Ectodermal cell (in vitro differentiated cells): ENCODE data around the gene HGFAC.

ENCODE experiments used
- H3K27ac ChIP-seq: 2 replicates; pipeline ENCODE4 v1.7.0; 2013; ENCODE audit warnings: mild to moderate bottlenecking, low read depth, low read length; ENCODE audit not compliant: insufficient read depth, poor library complexity, severe bottlenecking
- H3K27me3 ChIP-seq: 2 replicates; pipeline ENCODE4 v1.7.0; 2013; ENCODE audit warnings: mild to moderate bottlenecking, low read length; ENCODE audit not compliant: insufficient read depth, control insufficient read depth, poor library complexity, severe bottlenecking
- H3K36me3 ChIP-seq: one replicate; pipeline ENCODE4 v1.7.0; 2013; ENCODE audit warnings: low read length; ENCODE audit not compliant: control insufficient read depth, insufficient read depth
- H3K4me1 ChIP-seq: one replicate; pipeline ENCODE4 v1.7.0; 2013; ENCODE audit warnings: low read length; ENCODE audit not compliant: control insufficient read depth, insufficient read depth
- H3K4me3 ChIP-seq: 2 replicates; pipeline ENCODE4 v1.7.0; 2013; ENCODE audit warnings: low read depth, low read length, control low read depth; ENCODE audit not compliant: insufficient read depth
- H3K9me3 ChIP-seq: 2 replicates; pipeline ENCODE4 v1.7.0; 2013; ENCODE audit warnings: mild to moderate bottlenecking, low read length, moderate library complexity; ENCODE audit not compliant: control insufficient read depth
- WGBS, 2 experiments: methylation state at CpG; one replicate each; pipeline ENCODE4 v1.1.7; 2013; ENCODE audit warnings: missing lambda C conversion rate in 2 of 2; 5-methylcytosine and 5-hydroxymethylcytosine counted together

HGFAC gene

DNA sequence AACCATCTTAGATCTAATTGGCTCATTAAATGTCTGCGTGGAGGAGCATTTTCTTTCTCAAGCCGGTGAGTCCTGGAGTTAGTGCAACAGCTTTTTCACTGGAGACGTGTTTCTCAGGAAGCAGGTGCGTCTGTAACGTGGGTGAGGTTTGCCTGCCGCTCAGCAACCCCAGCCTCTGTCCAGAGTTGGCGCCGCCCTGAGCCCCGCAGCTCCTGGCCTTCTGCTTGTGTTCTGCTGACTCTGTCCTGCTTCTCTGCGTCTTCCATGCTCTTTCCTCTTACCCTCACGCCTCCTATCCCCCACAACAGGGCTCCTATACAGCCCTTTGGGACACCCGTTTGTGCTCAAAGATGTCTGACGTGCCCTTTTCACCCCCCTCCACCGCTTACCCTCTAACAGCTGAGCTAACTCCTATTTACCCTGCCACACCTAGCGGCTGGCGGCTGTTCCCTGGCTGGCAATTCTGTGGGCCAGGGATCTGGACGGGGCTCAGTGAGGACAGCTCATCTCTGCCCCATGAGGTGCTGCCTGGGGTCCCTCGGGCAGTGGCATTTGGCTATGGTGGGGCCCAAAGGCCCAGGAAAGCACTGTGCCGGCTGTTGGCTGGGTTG is 40.1 kb downstream of the HGFAC start:
- H3K9me3 ChIP-seq: no peaks in the 10 kb centered on the region
- no peak overlapping the region for H3K27ac ChIP-seq
- no peak overlapping the region for H3K4me3 ChIP-seq
- WGBS, 2 experiments: 65 to 68% methylated on average over 19 of the region's 19 CpGs
- H3K36me3 ChIP-seq: no peaks in the 10 kb centered on the region
- H3K27me3 ChIP-seq: peaks cover 49% of the 10 kb centered on the region
- H3K4me1 ChIP-seq: peaks cover 52% of the 10 kb centered on the region

DNA sequence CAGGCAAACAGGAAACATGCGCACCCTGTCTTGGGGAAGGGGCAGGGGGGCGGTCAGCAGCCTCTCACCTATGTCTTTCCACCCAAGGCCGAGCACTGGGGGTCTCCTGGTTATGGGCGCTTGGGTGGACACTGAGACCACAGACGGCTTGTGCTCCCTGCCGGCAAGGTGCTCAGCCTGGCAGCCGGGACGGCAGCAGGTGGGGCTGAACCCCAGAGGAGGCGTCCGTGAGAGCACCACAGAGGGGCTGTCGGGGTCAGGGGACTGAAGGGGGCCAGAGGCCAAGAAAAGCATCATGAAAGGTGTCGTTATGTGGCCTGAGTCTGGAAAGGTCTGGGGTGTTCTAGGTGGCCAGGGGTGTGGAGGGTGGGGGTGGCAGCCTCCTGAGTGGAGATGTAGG is 40.9 kb downstream of the HGFAC start:
- 92 to 93% methylated on average over 12 of the region's 12 CpGs for WGBS, 2 experiments
- H3K27me3 ChIP-seq: peaks cover 56% of the 10 kb centered on the region
- H3K4me3 ChIP-seq: no peak overlapping the region
- no peaks in the 10 kb centered on the region for H3K9me3 ChIP-seq
- peaks cover 53% of the 10 kb centered on the region for H3K4me1 ChIP-seq
- H3K36me3 ChIP-seq: no peaks in the 10 kb centered on the region
- no peak overlapping the region for H3K27ac ChIP-seq

DNA sequence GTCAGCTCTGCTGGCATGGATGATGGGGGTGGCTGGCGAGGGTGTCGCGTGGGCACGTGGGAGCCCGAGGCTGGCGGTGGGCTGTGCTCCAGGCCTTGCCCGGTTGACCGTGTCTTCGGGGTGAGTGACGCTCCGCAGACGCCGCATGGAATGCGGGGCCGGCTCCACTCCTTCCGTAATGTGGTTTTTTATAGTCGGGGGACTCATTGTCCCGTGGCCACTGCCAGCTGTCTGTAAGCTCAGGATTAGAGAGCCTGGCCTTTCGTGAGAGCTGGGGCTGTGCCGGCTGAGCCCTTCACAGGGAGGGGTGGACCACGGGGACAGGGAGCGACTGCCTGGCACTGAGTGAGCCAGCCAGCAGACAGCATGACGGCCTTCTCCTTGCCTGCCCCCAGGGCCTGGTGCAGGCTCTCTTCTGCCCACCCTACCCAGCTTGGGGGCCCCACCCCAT is 41.7 kb downstream of the HGFAC start:
- no peak overlapping the region for H3K27ac ChIP-seq
- peaks cover 45% of the 10 kb centered on the region for H3K4me1 ChIP-seq
- no peaks in the 10 kb centered on the region for H3K9me3 ChIP-seq
- H3K36me3 ChIP-seq: no peaks in the 10 kb centered on the region
- 81 to 82% methylated on average over 23 of the region's 23 CpGs for WGBS, 2 experiments
- H3K4me3 ChIP-seq: no peak overlapping the region
- peaks cover 64% of the 10 kb centered on the region for H3K27me3 ChIP-seq

- Histone ChIP-seq H3K4me1 (peaks cover 39% of the 10 kb centered on the region), H3K9me3 (no peaks in the 10 kb centered on the region), H3K4me3 (no peak overlapping the region), H3K36me3 (no peaks in the 10 kb centered on the region), H3K27ac (no peak overlapping the region), H3K27me3 (peaks cover 68% of the 10 kb centered on the region)
- 79 to 81% methylated on average over 45 of the region's 45 CpGs for WGBS, 2 experiments
Measured at GRCh38 chr4:3484057-3484973, 42.5 kb downstream of the HGFAC start.

DNA sequence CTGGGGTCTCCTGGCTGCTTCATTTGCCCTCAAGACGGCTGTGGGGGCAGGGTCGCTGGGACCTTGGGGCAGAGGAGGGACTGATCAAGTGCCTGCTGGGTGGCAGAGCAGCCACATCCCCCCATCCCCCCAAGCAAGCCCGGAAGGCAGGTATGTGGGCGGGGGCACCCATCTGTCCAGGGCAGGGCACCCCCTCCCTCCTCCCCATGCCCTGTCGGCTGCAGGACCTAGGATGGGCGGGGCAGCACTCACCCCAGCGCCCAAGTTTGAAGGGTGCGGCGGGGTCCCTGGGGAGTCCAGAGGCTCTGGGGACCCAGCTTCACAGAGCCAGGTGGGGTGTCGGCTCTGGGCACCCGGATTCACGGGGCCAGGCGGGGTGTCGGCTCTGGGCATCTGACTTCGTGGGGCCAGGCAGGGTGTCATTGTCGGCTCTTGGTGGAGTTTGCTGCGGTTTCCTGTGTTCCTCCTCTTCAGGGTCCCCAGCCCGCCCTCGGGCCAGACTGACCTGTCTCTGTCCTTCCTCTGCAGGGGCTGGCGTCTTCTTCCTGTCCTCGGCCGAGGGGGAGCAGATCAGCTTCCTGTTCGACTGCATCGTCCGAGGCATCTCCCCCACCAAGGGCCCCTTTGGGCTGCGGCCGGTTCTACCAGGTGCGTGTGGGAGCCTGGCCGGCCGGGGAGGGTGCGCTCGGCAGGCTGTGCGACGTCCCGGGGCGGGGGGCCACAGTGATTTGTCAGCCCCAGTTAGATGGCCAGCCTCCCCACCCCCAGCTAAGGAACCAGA is 43.4 kb downstream of the HGFAC start:
- peaks cover 39% of the 10 kb centered on the region for H3K4me1 ChIP-seq
- H3K9me3 ChIP-seq: no peaks in the 10 kb centered on the region
- WGBS, 2 experiments: 61 to 64% methylated on average over 36 of the region's 36 CpGs
- H3K27ac ChIP-seq: no peak overlapping the region
- no peak overlapping the region for H3K4me3 ChIP-seq
- peaks cover 77% of the 10 kb centered on the region for H3K27me3 ChIP-seq
- no peaks in the 10 kb centered on the region for H3K36me3 ChIP-seq

GRCh38 chr4:3485886-3486540 is 44.2 kb downstream of the HGFAC start:
- Histone ChIP-seq H3K4me1 (peaks cover 36% of the 10 kb centered on the region), H3K4me3 (no peak overlapping the region), H3K9me3 (no peaks in the 10 kb centered on the region), H3K36me3 (no peaks in the 10 kb centered on the region), H3K27ac (no peak overlapping the region), H3K27me3 (peaks cover 85% of the 10 kb centered on the region)
- WGBS, 2 experiments: 89% methylated on average over 25 of the region's 25 CpGs

GRCh38 chr4:3486541-3487540 is 45.1 kb downstream of the HGFAC start:
- no peak overlapping the region for H3K27ac ChIP-seq
- peaks cover 29% of the 10 kb centered on the region for H3K4me1 ChIP-seq
- H3K36me3 ChIP-seq: no peaks in the 10 kb centered on the region
- H3K4me3 ChIP-seq: no peak overlapping the region
- WGBS, 2 experiments: 59 to 61% methylated on average over 25 of the region's 25 CpGs
- H3K27me3 ChIP-seq: peaks cover 93% of the 10 kb centered on the region
- H3K9me3 ChIP-seq: no peaks in the 10 kb centered on the region

- H3K4me3 ChIP-seq: no peak overlapping the region
- H3K27ac ChIP-seq: no peak overlapping the region
- no peaks in the 10 kb centered on the region for H3K9me3 ChIP-seq
- peaks cover 36% of the 10 kb centered on the region for H3K4me1 ChIP-seq
- WGBS, 2 experiments: 85 to 86% methylated on average over 7 of the region's 7 CpGs
- no peaks in the 10 kb centered on the region for H3K36me3 ChIP-seq
- peaks cover 95% of the 10 kb centered on the region for H3K27me3 ChIP-seq
Measured at GRCh38 chr4:3487861-3488260, 46.1 kb downstream of the HGFAC start.

DNA sequence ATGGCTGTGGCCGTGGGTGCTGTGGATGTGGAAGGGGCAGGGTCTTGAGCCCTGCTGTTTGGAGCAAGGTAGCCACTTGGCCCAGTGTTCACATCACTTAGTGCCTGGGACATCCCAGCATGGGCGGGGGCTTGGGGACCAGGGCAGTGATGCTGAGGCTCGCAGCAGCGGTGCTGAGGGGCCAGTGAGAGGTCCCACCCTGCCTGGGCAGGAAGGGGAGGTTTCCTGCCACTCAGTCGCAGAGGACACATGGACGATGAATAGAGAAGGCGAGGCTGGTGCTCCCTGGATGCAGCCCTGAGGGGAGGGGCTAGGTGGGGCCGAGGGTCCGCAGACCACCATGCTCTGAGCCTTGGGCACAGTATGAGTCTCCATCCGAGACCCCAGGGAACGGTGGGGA is 47.1 kb downstream of the HGFAC start:
- H3K9me3 ChIP-seq: no peaks in the 10 kb centered on the region
- H3K4me1 ChIP-seq: peaks cover 40% of the 10 kb centered on the region
- 77 to 78% methylated on average over 11 of the region's 11 CpGs for WGBS, 2 experiments
- H3K27me3 ChIP-seq: peaks cover 94% of the 10 kb centered on the region
- H3K27ac ChIP-seq: no peak overlapping the region
- H3K36me3 ChIP-seq: no peaks in the 10 kb centered on the region
- H3K4me3 ChIP-seq: no peak overlapping the region
